Astrocyte of the cerebellum (primary cell): ENCODE data around the gene DUSP14.

Experiments used
- DNase-seq: peaks from one replicate; pipeline ENCODE4 v3.0.0-alpha.2; 2011; ENCODE audit warnings: low read depth
- H3K4me3 ChIP-seq: 2 replicates; pipeline ENCODE4 v1.5.1; 2011; ENCODE audit warnings: mild to moderate bottlenecking, low read depth, low read length, moderate library complexity
- in situ Hi-C: cut with HindIII; loops from 2 replicates; pipeline ENCODE4 v1.10.0; 2017; ENCODE audit warnings: low sequenced_read_pairs
- TF ChIP-seq, protein P1 (sequence below): IDR thresholded peaks from 2 replicates; pipeline ENCODE4 v1.5.1; 2012; ENCODE audit warnings: low read length, low read depth, moderate library complexity, mild to moderate bottlenecking; ENCODE audit errors: missing control alignments

DUSP14 gene

GRCh38 chr17:37458805-37459204 lies 30.9 kb upstream of the DUSP14 start:
- TF ChIP-seq, protein P1, sequence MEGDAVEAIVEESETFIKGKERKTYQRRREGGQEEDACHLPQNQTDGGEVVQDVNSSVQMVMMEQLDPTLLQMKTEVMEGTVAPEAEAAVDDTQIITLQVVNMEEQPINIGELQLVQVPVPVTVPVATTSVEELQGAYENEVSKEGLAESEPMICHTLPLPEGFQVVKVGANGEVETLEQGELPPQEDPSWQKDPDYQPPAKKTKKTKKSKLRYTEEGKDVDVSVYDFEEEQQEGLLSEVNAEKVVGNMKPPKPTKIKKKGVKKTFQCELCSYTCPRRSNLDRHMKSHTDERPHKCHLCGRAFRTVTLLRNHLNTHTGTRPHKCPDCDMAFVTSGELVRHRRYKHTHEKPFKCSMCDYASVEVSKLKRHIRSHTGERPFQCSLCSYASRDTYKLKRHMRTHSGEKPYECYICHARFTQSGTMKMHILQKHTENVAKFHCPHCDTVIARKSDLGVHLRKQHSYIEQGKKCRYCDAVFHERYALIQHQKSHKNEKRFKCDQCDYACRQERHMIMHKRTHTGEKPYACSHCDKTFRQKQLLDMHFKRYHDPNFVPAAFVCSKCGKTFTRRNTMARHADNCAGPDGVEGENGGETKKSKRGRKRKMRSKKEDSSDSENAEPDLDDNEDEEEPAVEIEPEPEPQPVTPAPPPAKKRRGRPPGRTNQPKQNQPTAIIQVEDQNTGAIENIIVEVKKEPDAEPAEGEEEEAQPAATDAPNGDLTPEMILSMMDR: no peak
- no peak overlapping the region for H3K4me3 ChIP-seq
- in situ Hi-C loops: no loop called here
- no peak for DNase-seq

- in situ Hi-C loops: no loop called here
- H3K4me3 ChIP-seq: no peak overlapping the region
- DNase-seq: no peak
- TF ChIP-seq, protein P1: no peak
These were observed 28.0 kb upstream of the DUSP14 start for GRCh38 chr17:37461668-37462067.

- TF ChIP-seq, protein P1: no peak
- no peak overlapping the region for H3K4me3 ChIP-seq
- in situ Hi-C loops: no loop called here
- no peak for DNase-seq
These were observed 27.2 kb upstream of the DUSP14 start for GRCh38 chr17:37462492-37462891.

DNA sequence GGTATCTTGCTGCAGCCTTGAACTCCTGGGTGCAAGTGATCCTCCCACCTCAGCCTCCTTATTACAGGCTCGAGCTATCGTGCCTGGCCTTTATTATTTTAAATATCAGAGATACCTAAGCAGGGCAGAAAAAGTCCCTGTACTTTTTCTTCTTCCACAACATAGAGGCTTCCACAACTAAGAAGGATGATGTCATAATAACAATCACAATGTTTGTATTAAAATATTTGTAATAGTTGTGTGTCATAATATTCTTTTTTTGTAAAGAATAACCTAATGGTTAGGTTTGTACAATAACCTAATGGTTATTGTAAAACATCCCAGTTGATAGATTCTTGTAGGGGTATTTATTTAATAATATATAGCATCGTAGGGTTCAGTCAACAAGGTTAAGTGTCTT lies 26.7 kb upstream of the DUSP14 start:
- DNase-seq: no peak
- TF ChIP-seq, protein P1: no peak
- in situ Hi-C loops: no loop called here
- H3K4me3 ChIP-seq: no peak overlapping the region

GRCh38 chr17:37465069-37465616 lies 24.5 kb upstream of the DUSP14 start:
- TF ChIP-seq, protein P1: no peak
- in situ Hi-C loops: no loop called here
- no peak for DNase-seq
- H3K4me3 ChIP-seq: no peak overlapping the region

GRCh38 chr17:37466471-37466870 lies 23.2 kb upstream of the DUSP14 start:
- TF ChIP-seq, protein P1: no peak
- no peak for DNase-seq
- no peak overlapping the region for H3K4me3 ChIP-seq
- in situ Hi-C loops: no loop called here

GRCh38 chr17:37470181-37470580 lies 19.5 kb upstream of the DUSP14 start:
- in situ Hi-C loops: no loop called here
- TF ChIP-seq, protein P1: no peak
- DNase-seq: no peak
- H3K4me3 ChIP-seq: no peak overlapping the region
